ENCODE results near the gene ST8SIA5. TPM values are rescaled to one million over a fixed set of nuclear protein-coding genes. Genes with fewer than 3 reads are reported as not detected.

Gene ST8SIA5
- total RNA-seq, 1 donor from 2014 or later, result 2.1 TPM

DNA sequence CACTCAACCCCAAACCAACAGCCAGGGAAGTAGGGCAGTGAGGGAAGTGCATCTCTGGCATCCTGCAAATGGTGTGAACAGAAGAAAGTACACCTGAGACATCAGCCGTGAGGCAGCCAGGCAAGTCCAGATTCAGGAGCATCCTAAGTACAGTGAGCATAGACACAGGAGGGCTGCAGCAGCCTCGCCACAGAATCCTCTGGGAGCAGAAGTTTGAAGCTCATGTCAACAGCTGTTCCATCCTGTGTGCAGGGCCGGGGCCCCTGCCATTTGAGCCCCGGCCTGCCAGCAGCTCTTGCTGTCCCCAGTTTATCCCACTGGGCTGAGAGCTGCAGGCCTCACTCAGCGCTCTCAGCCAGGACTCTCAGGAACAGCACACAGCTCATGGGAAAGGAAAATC is 114.3 kb downstream of the ST8SIA5 start:
- Histone ChIP-seq H3K4me1 (ENCODE audit: control insufficient read depth in 3 of 3, insufficient read depth in 3 of 3, low read length in 3 of 3) (no peaks in the 10 kb centered on the region), H3K4me3 (ENCODE audit: low read length in 3 of 3) (no peak overlapping the region), H3K9ac (ENCODE audit: low read depth in 1 of 3, low read length in 3 of 3) (no peak overlapping the region), H3K9me3 (ENCODE audit: control insufficient read depth in 3 of 3, low read length in 3 of 3) (no peaks in the 10 kb centered on the region), H3K27ac (ENCODE audit: low read depth, low read length) (no peak overlapping the region), H3K27me3 (ENCODE audit: control insufficient read depth in 3 of 3, insufficient read depth in 3 of 3, low read length in 3 of 3) (peaks cover 0 to 5% (median 5%) of the 10 kb centered on the region in 3 donors), H3K36me3 (ENCODE audit: control insufficient read depth in 3 of 3, insufficient read depth in 3 of 3, low read length in 3 of 3) (no peaks in the 10 kb centered on the region)

DNA sequence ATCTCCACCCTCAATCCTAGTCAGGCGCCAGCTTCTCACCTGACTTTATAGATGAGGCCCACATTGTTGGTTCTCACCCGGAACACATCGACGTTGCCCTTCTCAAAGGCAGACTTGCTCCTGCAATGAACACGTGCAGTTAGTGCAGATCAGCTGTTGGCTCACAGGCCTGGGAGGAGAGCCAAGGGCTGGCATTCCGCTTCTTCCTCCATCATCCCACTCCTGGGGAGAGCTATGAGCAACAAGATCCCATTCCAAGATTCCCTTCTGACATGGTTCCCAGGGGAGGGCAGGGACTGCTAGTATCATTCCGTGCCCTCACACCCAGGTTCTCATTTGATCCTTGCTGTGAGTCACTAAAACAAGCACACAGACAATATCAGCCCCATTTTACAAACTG is 114.9 kb downstream of the ST8SIA5 start:
- Histone ChIP-seq H3K4me1 (ENCODE audit: control insufficient read depth in 3 of 3, insufficient read depth in 3 of 3, low read length in 3 of 3) (no peaks in the 10 kb centered on the region), H3K9me3 (ENCODE audit: control insufficient read depth in 3 of 3, low read length in 3 of 3) (no peaks in the 10 kb centered on the region), H3K27me3 (ENCODE audit: control insufficient read depth in 3 of 3, insufficient read depth in 3 of 3, low read length in 3 of 3) (peaks cover 0 to 5% (median 5%) of the 10 kb centered on the region in 3 donors), H3K9ac (ENCODE audit: low read depth in 1 of 3, low read length in 3 of 3) (no peak overlapping the region), H3K36me3 (ENCODE audit: control insufficient read depth in 3 of 3, insufficient read depth in 3 of 3, low read length in 3 of 3) (no peaks in the 10 kb centered on the region), H3K27ac (ENCODE audit: low read depth, low read length) (no peak overlapping the region), H3K4me3 (ENCODE audit: low read length in 3 of 3) (no peak overlapping the region)

DNA sequence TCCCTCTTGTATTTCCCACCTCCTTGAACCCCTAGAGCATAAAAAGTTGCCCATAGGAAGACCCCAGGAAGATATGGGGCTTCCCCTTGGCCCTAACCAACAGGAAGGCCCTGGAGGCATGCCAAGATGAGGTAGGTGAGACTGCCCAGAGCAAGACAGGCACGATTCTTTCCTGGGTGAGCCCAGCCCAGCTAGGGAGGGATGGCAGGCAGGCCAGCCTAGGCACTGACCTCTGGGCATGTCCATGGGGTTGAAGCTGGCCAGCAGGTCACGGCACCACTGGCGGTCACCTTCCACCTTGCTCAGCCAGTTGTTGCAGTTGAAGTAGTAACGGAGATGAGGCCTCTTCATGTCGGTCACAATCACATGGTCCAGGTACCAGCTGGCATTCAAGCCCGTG is 117.5 kb downstream of the ST8SIA5 start:
- no peaks in the 10 kb centered on the region for H3K4me1 ChIP-seq (ENCODE audit: control insufficient read depth in 3 of 3, insufficient read depth in 3 of 3, low read length in 3 of 3)
- H3K9ac ChIP-seq (ENCODE audit: low read depth in 1 of 3, low read length in 3 of 3), result no peak overlapping the region
- no peaks in the 10 kb centered on the region for H3K9me3 ChIP-seq (ENCODE audit: control insufficient read depth in 3 of 3, low read length in 3 of 3)
- no peak overlapping the region for H3K27ac ChIP-seq (ENCODE audit: low read depth, low read length)
- peaks cover 0 to 5% (median 5%) of the 10 kb centered on the region in 3 donors for H3K27me3 ChIP-seq (ENCODE audit: control insufficient read depth in 3 of 3, insufficient read depth in 3 of 3, low read length in 3 of 3)
- no peak overlapping the region for H3K4me3 ChIP-seq (ENCODE audit: low read length in 3 of 3)
- H3K36me3 ChIP-seq (ENCODE audit: control insufficient read depth in 3 of 3, insufficient read depth in 3 of 3, low read length in 3 of 3), result no peaks in the 10 kb centered on the region

DNA sequence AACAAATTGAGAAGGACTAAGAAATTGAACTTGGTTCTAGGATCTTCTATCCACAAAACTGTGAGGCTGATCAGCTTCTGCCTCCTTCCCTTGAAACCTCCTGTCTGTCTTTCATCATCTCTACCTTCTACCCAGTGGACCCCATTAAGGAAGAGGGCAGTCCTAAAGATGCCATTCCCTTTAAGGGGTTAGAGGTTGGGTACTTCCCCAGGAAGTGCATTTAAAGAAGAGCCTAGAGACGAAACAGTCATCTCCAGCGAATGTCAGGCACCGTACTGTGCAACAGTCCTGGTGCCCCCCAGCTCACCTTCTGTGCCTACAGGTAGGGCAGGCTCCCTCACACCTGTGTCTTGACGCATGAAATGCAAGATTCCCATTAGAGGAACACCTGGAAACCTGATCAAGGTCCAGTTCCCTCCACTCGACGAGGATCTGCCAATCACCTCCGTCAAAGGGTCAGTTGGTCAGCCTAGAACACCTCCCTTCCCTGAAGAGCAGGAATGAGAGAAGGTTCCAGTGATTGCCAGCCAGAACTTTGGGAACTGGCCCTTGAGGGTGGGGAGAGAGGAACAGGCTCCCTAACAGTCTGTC is 120.7 kb downstream of the ST8SIA5 start:
- Histone ChIP-seq H3K27me3 (ENCODE audit: control insufficient read depth in 3 of 3, insufficient read depth in 3 of 3, low read length in 3 of 3) (no peaks in the 10 kb centered on the region), H3K36me3 (ENCODE audit: control insufficient read depth in 3 of 3, insufficient read depth in 3 of 3, low read length in 3 of 3) (no peaks in the 10 kb centered on the region), H3K27ac (ENCODE audit: low read depth, low read length) (no peak overlapping the region), H3K9ac (ENCODE audit: low read depth in 1 of 3, low read length in 3 of 3) (no peak overlapping the region), H3K4me1 (ENCODE audit: control insufficient read depth in 3 of 3, insufficient read depth in 3 of 3, low read length in 3 of 3) (no peaks in the 10 kb centered on the region), H3K4me3 (ENCODE audit: low read length in 3 of 3) (no peak overlapping the region), H3K9me3 (ENCODE audit: control insufficient read depth in 3 of 3, low read length in 3 of 3) (no peaks in the 10 kb centered on the region)

DNA sequence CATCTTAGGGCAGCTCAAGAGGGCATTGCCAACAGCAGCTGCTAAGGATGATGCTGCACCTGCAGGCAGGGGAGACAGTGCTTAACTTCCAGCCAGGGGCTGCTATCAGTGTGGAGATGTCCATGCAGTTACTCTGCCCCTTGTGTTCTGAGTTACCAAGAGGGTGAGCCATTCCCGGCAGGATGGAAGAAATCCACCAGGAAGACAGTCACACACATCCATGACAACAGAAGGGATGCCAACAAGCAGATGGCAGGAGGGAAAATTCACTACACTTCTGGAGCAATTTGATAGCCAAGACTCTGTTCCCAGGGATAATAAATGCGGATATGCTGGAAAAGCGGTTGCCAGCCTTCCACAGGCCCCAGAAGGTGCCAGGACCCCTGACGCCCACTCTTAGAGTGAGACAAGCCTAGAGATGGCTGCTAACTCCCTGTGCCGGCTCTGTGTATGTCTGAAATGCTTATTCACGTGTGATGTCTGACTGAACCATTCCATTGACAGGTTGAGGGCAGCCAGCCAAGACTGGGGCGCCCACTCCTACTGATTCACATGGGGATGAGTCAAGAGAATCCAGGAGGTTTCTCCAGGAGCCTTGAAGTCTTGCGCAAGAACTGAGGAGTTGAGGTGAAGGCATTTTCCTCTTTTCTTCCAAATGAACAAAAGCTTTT is 124.3 kb downstream of the ST8SIA5 start:
- Histone ChIP-seq H3K36me3 (ENCODE audit: control insufficient read depth in 3 of 3, insufficient read depth in 3 of 3, low read length in 3 of 3) (no peaks in the 10 kb centered on the region), H3K4me1 (ENCODE audit: control insufficient read depth in 3 of 3, insufficient read depth in 3 of 3, low read length in 3 of 3) (no peaks in the 10 kb centered on the region), H3K27ac (ENCODE audit: low read depth, low read length) (no peak overlapping the region), H3K9ac (ENCODE audit: low read depth in 1 of 3, low read length in 3 of 3) (no peak overlapping the region), H3K27me3 (ENCODE audit: control insufficient read depth in 3 of 3, insufficient read depth in 3 of 3, low read length in 3 of 3) (peaks cover 0 to 8% (median 0%) of the 10 kb centered on the region in 3 donors), H3K9me3 (ENCODE audit: control insufficient read depth in 3 of 3, low read length in 3 of 3) (no peaks in the 10 kb centered on the region), H3K4me3 (ENCODE audit: low read length in 3 of 3) (no peak overlapping the region)

DNA sequence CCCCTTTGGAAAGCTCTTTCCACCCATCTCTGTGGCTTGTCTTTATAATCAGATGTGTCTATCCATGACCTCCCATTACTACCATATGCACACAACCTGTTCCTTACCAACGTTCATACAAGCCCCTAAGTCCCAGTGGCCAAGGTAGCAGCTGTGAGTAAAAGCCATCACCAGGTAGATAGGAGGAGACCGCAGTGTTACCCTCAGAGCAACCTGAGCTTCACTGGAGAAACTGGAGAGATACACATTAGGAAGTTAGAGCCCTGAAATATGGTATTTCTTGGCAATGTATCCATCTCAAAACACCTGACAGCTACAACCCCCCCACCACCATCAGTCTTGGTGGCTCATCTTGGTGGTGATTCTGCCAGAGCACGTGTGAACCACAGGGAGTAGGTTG is 125.9 kb downstream of the ST8SIA5 start:
- no peak overlapping the region for H3K4me3 ChIP-seq (ENCODE audit: low read length in 3 of 3)

DNA sequence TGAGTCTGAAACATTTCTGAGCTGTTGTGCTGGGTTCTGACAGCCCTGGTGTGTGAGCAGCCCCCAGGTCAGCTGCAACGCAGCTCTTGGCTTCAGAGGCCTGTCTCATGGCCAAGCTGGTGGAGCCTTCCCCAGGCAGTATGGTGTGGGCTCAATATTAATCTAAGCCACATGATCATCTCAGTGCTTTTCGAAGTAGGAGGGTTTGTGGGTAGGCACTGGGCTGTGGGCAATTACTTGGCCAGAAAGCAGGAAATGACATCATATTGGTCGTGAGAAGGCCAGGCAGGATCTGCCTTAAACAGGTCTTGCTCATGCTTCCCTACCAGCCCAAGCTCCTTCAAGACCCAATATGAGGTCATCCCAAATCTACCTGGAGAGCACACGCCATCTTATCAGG is 126.7 kb downstream of the ST8SIA5 start:
- Histone ChIP-seq H3K9me3 (ENCODE audit: control insufficient read depth in 3 of 3, low read length in 3 of 3) (no peaks in the 10 kb centered on the region), H3K36me3 (ENCODE audit: control insufficient read depth in 3 of 3, insufficient read depth in 3 of 3, low read length in 3 of 3) (no peaks in the 10 kb centered on the region), H3K4me3 (ENCODE audit: low read length in 3 of 3) (no peak overlapping the region), H3K27ac (ENCODE audit: low read depth, low read length) (no peak overlapping the region), H3K9ac (ENCODE audit: low read depth in 1 of 3, low read length in 3 of 3) (no peak overlapping the region), H3K27me3 (ENCODE audit: control insufficient read depth in 3 of 3, insufficient read depth in 3 of 3, low read length in 3 of 3) (peaks cover 0 to 8% (median 0%) of the 10 kb centered on the region in 3 donors), H3K4me1 (ENCODE audit: control insufficient read depth in 3 of 3, insufficient read depth in 3 of 3, low read length in 3 of 3) (no peaks in the 10 kb centered on the region)

More for the DNA sequence above, 125.9 kb downstream of the ST8SIA5 start:
- Histone ChIP-seq H3K9me3 (ENCODE audit: control insufficient read depth in 3 of 3, low read length in 3 of 3) (no peaks in the 10 kb centered on the region), H3K36me3 (ENCODE audit: control insufficient read depth in 3 of 3, insufficient read depth in 3 of 3, low read length in 3 of 3) (no peaks in the 10 kb centered on the region), H3K9ac (ENCODE audit: low read depth in 1 of 3, low read length in 3 of 3) (no peak overlapping the region), H3K4me1 (ENCODE audit: control insufficient read depth in 3 of 3, insufficient read depth in 3 of 3, low read length in 3 of 3) (no peaks in the 10 kb centered on the region), H3K27ac (ENCODE audit: low read depth, low read length) (no peak overlapping the region), H3K27me3 (ENCODE audit: control insufficient read depth in 3 of 3, insufficient read depth in 3 of 3, low read length in 3 of 3) (peaks cover 0 to 8% (median 0%) of the 10 kb centered on the region in 3 donors)

DNA sequence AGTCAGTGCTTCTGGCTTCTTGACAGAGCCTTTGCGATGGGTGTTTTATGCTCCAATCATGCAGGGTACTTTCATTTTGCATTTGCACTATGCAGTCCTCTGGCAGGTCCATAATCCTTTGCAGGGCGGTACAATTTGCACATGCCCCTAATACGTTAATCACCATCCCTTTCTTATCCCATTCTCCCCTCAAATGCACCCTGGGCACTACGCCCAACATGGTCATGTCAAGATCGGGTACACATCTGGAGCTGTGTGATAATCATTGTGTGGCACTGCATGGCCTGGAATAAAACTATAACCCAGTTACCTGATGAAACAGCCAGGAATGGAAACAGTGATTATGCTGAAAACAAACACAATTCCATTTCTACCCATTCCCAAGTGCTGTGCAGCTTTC is 127.5 kb downstream of the ST8SIA5 start:
- Histone ChIP-seq H3K27ac (ENCODE audit: low read depth, low read length) (no peak overlapping the region), H3K4me1 (ENCODE audit: control insufficient read depth in 3 of 3, insufficient read depth in 3 of 3, low read length in 3 of 3) (no peaks in the 10 kb centered on the region), H3K36me3 (ENCODE audit: control insufficient read depth in 3 of 3, insufficient read depth in 3 of 3, low read length in 3 of 3) (no peaks in the 10 kb centered on the region), H3K9ac (ENCODE audit: low read depth in 1 of 3, low read length in 3 of 3) (no peak overlapping the region), H3K9me3 (ENCODE audit: control insufficient read depth in 3 of 3, low read length in 3 of 3) (no peaks in the 10 kb centered on the region), H3K4me3 (ENCODE audit: low read length in 3 of 3) (no peak overlapping the region), H3K27me3 (ENCODE audit: control insufficient read depth in 3 of 3, insufficient read depth in 3 of 3, low read length in 3 of 3) (peaks cover 0 to 8% (median 2%) of the 10 kb centered on the region in 3 donors)

DNA sequence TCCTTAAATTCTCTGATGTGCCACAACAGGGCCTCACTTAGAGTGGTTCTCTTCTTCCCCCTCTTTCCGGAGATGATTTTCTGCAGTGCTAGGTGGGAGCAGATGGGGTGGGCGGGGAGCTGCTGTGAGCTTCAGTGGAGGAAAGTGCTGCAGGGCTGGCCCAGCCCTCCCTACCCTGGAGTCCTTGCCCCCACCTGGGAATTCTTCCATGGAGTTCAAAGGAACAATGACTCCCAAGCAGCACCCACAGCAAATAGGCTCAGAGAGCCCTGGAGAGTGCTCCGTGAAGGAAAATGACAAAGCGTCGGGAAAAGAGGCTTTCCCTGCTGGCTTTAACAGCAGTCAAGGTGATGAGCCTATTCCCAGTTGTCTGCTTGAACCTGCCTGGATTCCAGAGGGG is 128.6 kb downstream of the ST8SIA5 start:
- H3K36me3 ChIP-seq (ENCODE audit: control insufficient read depth in 3 of 3, insufficient read depth in 3 of 3, low read length in 3 of 3), result no peaks in the 10 kb centered on the region
- H3K27me3 ChIP-seq (ENCODE audit: control insufficient read depth in 3 of 3, insufficient read depth in 3 of 3, low read length in 3 of 3), result peaks cover 0 to 8% (median 5%) of the 10 kb centered on the region in 3 donors
- H3K27ac ChIP-seq (ENCODE audit: low read depth, low read length), result no peak overlapping the region
- peaks cover 0 to 2% (median 0%) of the 10 kb centered on the region in 3 donors for H3K4me1 ChIP-seq (ENCODE audit: control insufficient read depth in 3 of 3, insufficient read depth in 3 of 3, low read length in 3 of 3)
- no peak overlapping the region for H3K9ac ChIP-seq (ENCODE audit: low read depth in 1 of 3, low read length in 3 of 3)
- no peak overlapping the region for H3K4me3 ChIP-seq (ENCODE audit: low read length in 3 of 3)
- H3K9me3 ChIP-seq (ENCODE audit: control insufficient read depth in 3 of 3, low read length in 3 of 3), result no peaks in the 10 kb centered on the region

DNA sequence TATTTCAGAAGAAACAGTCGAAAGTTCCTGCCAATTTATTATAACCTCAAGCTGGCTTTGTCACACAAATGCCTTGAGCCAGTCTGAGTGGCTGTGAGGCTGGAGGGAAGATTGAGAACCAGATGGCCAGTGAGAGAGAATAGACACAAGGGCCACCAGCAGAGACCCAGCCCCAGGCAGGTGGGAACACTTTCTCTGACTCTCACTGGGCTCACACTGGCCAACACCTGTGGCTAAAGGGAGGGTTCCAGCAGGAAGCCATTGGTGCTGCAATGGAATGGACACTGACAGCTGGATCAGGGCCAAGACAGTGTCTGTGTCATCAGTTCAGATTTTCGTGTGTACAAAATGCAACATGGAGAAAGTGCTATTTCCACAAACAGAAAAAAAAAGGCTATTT is 129.7 kb downstream of the ST8SIA5 start:
- no peak overlapping the region for H3K9ac ChIP-seq (ENCODE audit: low read depth in 1 of 3, low read length in 3 of 3)
- no peak overlapping the region for H3K4me3 ChIP-seq (ENCODE audit: low read length in 3 of 3)
- no peak overlapping the region for H3K27ac ChIP-seq (ENCODE audit: low read depth, low read length)
- no peaks in the 10 kb centered on the region for H3K36me3 ChIP-seq (ENCODE audit: control insufficient read depth in 3 of 3, insufficient read depth in 3 of 3, low read length in 3 of 3)
- no peaks in the 10 kb centered on the region for H3K9me3 ChIP-seq (ENCODE audit: control insufficient read depth in 3 of 3, low read length in 3 of 3)
- peaks cover 0 to 8% (median 5%) of the 10 kb centered on the region in 3 donors for H3K27me3 ChIP-seq (ENCODE audit: control insufficient read depth in 3 of 3, insufficient read depth in 3 of 3, low read length in 3 of 3)
- peaks cover 0 to 2% (median 0%) of the 10 kb centered on the region in 3 donors for H3K4me1 ChIP-seq (ENCODE audit: control insufficient read depth in 3 of 3, insufficient read depth in 3 of 3, low read length in 3 of 3)

Data from skeletal muscle tissue (tissue), 4 donors.